Measurements from ENCODE around the gene OR1J2.
"Not testable (repeated sequence)": the region's sequence is repeated elsewhere in the genome, so short reads cannot be mapped to it uniquely, and the experiment has no call there.

OR1J2 gene

DNA sequence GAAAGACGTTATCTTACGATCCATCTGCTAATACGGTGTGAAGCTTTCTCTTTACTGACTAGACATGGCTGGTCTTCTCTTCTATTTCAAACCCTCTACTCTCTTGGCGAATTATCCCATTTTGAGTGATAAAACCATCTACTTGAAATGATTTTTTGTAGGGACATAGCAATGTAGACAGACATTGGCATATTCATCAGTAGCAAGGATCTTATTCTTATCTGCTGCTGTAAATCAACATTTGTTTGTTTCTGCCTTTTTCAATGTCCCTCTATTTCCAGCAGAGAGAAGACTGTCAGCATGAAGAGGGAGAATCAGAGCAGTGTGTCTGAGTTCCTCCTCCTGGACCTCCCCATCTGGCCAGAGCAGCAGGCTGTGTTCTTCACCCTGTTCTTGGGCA is 8.2 kb downstream of the OR1J2 start, which contains the start of gene OR1J4:
TSS of gene OR1J4 (plus strand) at position 301 of the 400 bp plus-strand sequence. CDS start at position 301, 0 bp downstream.
- no peak for DNase-seq (ENCODE audit: low read depth)
- TF ChIP-seq, protein P1, sequence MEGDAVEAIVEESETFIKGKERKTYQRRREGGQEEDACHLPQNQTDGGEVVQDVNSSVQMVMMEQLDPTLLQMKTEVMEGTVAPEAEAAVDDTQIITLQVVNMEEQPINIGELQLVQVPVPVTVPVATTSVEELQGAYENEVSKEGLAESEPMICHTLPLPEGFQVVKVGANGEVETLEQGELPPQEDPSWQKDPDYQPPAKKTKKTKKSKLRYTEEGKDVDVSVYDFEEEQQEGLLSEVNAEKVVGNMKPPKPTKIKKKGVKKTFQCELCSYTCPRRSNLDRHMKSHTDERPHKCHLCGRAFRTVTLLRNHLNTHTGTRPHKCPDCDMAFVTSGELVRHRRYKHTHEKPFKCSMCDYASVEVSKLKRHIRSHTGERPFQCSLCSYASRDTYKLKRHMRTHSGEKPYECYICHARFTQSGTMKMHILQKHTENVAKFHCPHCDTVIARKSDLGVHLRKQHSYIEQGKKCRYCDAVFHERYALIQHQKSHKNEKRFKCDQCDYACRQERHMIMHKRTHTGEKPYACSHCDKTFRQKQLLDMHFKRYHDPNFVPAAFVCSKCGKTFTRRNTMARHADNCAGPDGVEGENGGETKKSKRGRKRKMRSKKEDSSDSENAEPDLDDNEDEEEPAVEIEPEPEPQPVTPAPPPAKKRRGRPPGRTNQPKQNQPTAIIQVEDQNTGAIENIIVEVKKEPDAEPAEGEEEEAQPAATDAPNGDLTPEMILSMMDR (conservative IDR thresholded peaks at IDR 0.05; ENCODE audit: low read depth, low read length), result no peak
- no peak within 1 kb of the TSS for H3K4me3 ChIP-seq (ENCODE audit: low read depth, low read length)

DNA sequence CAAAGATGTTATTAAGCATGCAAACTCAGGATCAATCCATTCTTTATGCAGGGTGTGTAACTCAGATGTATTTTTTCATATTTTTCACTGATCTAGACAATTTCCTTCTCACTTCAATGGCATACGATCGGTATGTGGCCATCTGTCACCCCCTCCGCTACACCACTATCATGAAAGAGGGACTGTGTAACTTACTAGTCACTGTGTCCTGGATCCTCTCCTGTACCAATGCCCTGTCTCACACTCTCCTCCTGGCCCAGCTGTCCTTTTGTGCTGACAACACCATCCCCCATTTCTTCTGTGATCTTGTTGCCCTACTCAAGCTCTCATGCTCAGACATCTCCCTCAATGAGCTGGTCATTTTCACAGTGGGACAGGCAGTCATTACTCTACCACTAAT is 8.8 kb downstream of the OR1J2 start:
- no peak overlapping the region for H3K4me3 ChIP-seq (ENCODE audit: low read depth, low read length)
- no peak for DNase-seq (ENCODE audit: low read depth)
- TF ChIP-seq, protein P1 (conservative IDR thresholded peaks at IDR 0.05; ENCODE audit: low read depth, low read length), result no peak

DNA sequence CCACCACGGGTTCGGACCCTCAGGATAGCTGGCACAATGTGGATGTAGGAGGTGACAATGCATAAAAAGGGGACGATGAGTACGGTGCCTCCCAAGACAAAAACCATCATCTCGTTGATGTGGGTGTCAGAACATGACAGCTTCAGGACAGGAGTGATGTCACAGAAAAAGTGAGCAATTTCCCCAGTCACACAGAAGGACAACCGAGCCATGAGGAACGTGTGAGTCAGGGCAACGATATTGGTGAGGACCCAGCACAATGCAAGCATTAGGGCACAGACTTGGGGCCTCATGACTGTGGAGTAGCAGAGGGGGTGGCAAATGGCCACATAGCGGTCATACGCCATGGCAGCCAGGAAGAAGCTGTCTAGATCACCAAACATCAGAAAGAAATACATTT is 16.0 kb downstream of the OR1J2 start:
- TF ChIP-seq, protein P1 (conservative IDR thresholded peaks at IDR 0.05; ENCODE audit: low read depth, low read length), result no peak
- DNase-seq (ENCODE audit: low read depth), result no peak
- H3K4me3 ChIP-seq (ENCODE audit: low read depth, low read length), result no peak overlapping the region

DNA sequence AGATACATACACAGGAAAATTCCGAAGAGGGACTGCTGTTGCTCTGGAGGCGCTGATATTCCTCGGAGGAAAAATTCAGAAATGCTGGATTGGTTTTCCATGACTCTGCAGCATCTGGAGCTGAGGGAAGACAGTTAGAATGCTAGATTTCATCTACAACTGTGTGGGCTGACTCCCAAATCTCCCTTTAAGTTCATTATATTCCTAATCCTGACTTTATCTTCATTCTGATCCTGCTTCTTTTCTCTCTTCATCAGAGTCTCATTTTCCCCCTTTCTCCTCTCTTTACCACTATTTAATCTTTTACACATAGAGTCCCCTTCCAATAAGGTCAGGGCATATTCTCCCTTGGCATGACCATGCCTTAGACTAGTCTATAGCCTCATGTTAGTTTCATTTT is 16.6 kb downstream of the OR1J2 start, which contains the start of gene OR1N1:
TSS of gene OR1N1 (minus strand) at position 101 of the 400 bp plus-strand sequence. CDS start at position 101, 0 bp downstream.
- no peak within 1 kb of the TSS for H3K4me3 ChIP-seq (ENCODE audit: low read depth, low read length)
- no peak for DNase-seq (ENCODE audit: low read depth)
- TF ChIP-seq, protein P1 (conservative IDR thresholded peaks at IDR 0.05; ENCODE audit: low read depth, low read length), result no peak

DNA sequence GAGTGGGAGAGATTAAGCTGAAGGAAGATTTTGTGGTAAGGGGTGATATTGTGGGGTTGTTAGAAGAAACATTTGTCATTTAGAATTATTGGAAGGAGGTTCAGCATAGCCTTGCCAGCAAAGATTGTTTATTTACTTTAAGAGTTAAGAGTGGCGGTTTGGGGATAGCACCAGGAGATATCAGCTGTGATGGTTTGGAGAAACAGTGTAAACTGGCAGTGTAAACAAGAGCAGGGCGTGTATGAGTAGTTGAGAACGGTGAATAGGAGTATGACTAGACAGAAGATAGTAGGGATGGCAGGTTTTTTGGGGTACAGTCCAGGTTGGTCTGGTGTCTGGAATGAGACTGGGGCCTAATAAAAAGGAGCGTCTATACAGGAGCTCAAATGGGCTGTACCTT is 20.6 kb downstream of the OR1J2 start:
- H3K4me3 ChIP-seq (ENCODE audit: low read depth, low read length); DNase-seq (ENCODE audit: low read depth): not testable (repeated sequence)

DNA sequence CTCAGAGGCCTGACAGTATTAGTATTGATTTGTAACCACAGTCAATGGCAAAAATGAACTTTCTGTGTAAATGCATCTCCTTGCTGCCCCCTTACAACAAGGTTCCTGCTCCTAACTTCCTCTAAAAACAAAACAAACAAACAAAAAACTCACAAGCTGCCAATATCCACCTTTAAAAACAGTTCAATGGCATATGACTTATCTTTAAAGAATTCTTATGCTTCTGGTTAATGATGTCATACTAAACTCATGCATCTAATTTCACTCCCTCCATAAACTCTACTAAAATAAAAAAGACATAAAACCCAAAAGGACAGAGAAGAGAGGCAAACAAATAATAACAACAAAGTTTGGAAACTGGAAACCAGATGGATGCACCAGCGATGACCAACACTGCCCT is 25.5 kb downstream of the OR1J2 start:
- DNase-seq (ENCODE audit: low read depth), result no peak
- no peak overlapping the region for H3K4me3 ChIP-seq (ENCODE audit: low read depth, low read length)
- TF ChIP-seq, protein P1 (conservative IDR thresholded peaks at IDR 0.05; ENCODE audit: low read depth, low read length), result no peak

DNA sequence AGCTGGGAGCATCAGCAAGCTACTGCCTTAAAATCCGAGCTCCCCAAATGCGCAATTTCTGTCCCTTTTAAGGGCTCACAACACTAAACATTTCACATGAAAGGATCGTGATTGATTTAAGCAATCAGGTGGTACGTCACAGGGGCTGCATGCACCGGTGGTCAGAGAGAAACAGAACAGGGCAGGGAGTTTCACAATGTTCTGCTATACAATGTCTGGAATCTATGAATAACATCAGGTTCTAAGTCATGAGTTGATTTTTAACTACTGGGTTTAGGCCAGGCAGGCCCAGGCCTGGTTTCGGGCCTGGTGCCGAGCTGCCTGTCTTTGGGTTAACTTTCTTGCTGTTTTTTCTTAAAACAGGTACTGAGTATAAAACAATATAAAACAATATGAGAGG is 26.5 kb downstream of the OR1J2 start:
- not testable (repeated sequence) for DNase-seq (ENCODE audit: low read depth); H3K4me3 ChIP-seq (ENCODE audit: low read depth, low read length)

DNA sequence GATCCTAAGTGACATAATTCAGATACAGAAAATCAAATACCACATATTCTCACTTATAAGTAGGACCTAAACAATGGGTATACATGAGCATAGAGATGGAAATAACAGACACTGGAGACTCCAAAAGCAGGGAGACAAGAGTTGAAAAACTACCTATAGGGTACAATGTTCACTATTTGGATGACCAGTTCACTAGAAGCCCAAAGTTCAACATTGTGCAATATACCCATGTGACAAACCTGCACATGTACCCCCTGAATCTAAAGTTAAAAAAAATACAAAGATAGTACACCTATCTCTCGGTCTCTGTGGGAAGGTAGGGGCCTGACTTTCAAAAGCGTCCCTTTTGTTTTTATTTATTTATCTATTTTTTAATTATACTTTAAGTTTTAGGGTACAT is 28.2 kb downstream of the OR1J2 start:
- DNase-seq (ENCODE audit: low read depth), result no peak
- TF ChIP-seq, protein P1 (conservative IDR thresholded peaks at IDR 0.05; ENCODE audit: low read depth, low read length), result no peak
- H3K4me3 ChIP-seq (ENCODE audit: low read depth, low read length), result no peak overlapping the region
